ENCODE measurements around the gene RASA3. TPM values are rescaled to one million over a fixed set of nuclear protein-coding genes. Genes with fewer than 3 reads are reported as not detected.

Gene RASA3
- total and polyA plus RNA-seq, 2 of the 8 experiments (the other 6 are each of a cell fraction or from before 2014, with no cell fraction given): 7.5 to 21.9 TPM

- Histone ChIP-seq H3K27me3 (replicated peaks in 1 of 4; ENCODE audit: control insufficient read depth in 3 of 4, extremely low read depth in 1 of 4, insufficient read depth in 3 of 4, low read length in 3 of 4) (no peaks in the 10 kb centered on the region), H3K79me2 (ENCODE audit: control insufficient read depth in 1 of 2, insufficient read depth in 2 of 2, low read length in 2 of 2) (no peaks in the 10 kb centered on the region; a peak in 1 of 4 replicates), H3K9me3 (ENCODE audit: insufficient read depth in 2 of 2, low read depth in 1 of 2, low read length in 1 of 2) (no peaks in the 10 kb centered on the region; a peak in 1 of 4 replicates), H4K91ac (replicated peaks; ENCODE audit: insufficient read length, low read length) (no peak overlapping the region), H4K8ac (ENCODE audit: extremely low read depth, insufficient read depth, low read length) (no peak overlapping the region), H3K4me1 (replicated peaks in 1 of 4; ENCODE audit: control insufficient read depth in 3 of 4, insufficient read depth in 4 of 4, low read length in 3 of 4) (peaks cover 4 to 14% (median 13%) of the 10 kb centered on the region in 4 experiments), H3K36me3 (ENCODE audit: control insufficient read depth in 2 of 4, insufficient read depth in 4 of 4, low read length in 3 of 4) (no peaks in the 10 kb centered on the region), H2BK12ac (ENCODE audit: low read depth, low read length) (no peak overlapping the region), H2BK15ac (ENCODE audit: low read length) (no peak overlapping the region), H2AK5ac (ENCODE audit: low read depth, low read length) (no peak overlapping the region), H3K56ac (replicated peaks; ENCODE audit: insufficient read length, low read depth, low read length) (no peak overlapping the region), H2BK120ac (replicated peaks; ENCODE audit: low read depth, low read length) (no peak overlapping the region), H3K4ac (replicated peaks; ENCODE audit: insufficient read length, low read depth, low read length) (no peak overlapping the region), H3K18ac (ENCODE audit: extremely low read depth, low read length) (no peak overlapping the region), H3K27ac (ENCODE audit: low read depth, low read length) (no peak overlapping the region), H2BK20ac (ENCODE audit: low read length) (no peak overlapping the region), H2AFZ (ENCODE audit: low read length) (no peak overlapping the region), H3K23me2 (ENCODE audit: low read depth, low read length) (no peaks in the 10 kb centered on the region; the same call in 1 of the 2 replicates), H3K4me3 (ENCODE audit: extremely low read depth in 1 of 4, insufficient read depth in 2 of 4, low read depth in 3 of 4, low read length in 4 of 4) (no peak overlapping the region), H4K5ac (ENCODE audit: insufficient read length, low read depth, low read length) (no peak overlapping the region), H3K14ac (ENCODE audit: insufficient read length) (no peak overlapping the region), H3K4me2 (ENCODE audit: insufficient read depth in 1 of 2, low read depth in 2 of 2, low read length in 2 of 2) (no peak overlapping the region), H2BK5ac (ENCODE audit: low read depth, low read length) (no peak overlapping the region), H3K79me1 (ENCODE audit: low read depth, low read length) (peaks cover 8% of the 10 kb centered on the region; the same call in 1 of the 2 replicates), H3K23ac (ENCODE audit: insufficient read length) (no peak overlapping the region), H4K20me1 (replicated peaks in 1 of 2; ENCODE audit: control insufficient read depth in 1 of 2, insufficient read depth in 2 of 2, low read length in 2 of 2) (peaks cover 0 to 3% of the 10 kb centered on the region in 2 experiments), H3K9ac (replicated peaks in 1 of 4; ENCODE audit: extremely low read depth in 1 of 4, low read depth in 3 of 4, low read length in 3 of 4) (no peak overlapping the region)
- no peak for FAIRE-seq
- no peak for DNase-seq (ENCODE audit: low read depth in 1 of 2, low spot score in 2 of 2)
- WGBS, 2 experiments (ENCODE audit: extremely low coverage in 1 of 2, insufficient coverage in 1 of 2, insufficient read length in 1 of 2, insufficient replicate concordance in 2 of 2, low coverage in 1 of 2, low lambda C conversion rate in 2 of 2, missing lambda C conversion rate in 1 of 2): 95% methylated on average over 18 of the region's 20 CpGs; no CpG with 5 or more reads in 1 of the 2 experiments
- ChIA-PET POLR2A (ENCODE audit: partially characterized antibody) (no interaction called here), CTCF (ENCODE audit: partially characterized antibody) (interaction anchor here (0.7 kb wide), 1 partner anchor 11 kb away, joined by 3 read pairs; no protein-coding TSS in a partner anchor)
- no peak for TF ChIP-seq CHD1 (IDR thresholded peaks at IDR 0.05; ENCODE audit: low read depth, low read length)
- no peak for TF ChIP-seq SIX5 (IDR thresholded peaks at IDR 0.05; ENCODE audit: low read depth, low read length)
- no peak for TF ChIP-seq CBX8 (IDR thresholded peaks at IDR 0.05; ENCODE audit: borderline replicate concordance, low read depth, low read length)
- no peak for TF ChIP-seq TAF1 (IDR thresholded peaks at IDR 0.05; ENCODE audit: low read depth, low read length)
- no peak for TF ChIP-seq TAF7 (optimal IDR thresholded peaks at IDR 0.05; ENCODE audit: borderline replicate concordance, low read depth, low read length)
- no peak for TF ChIP-seq GTF2F1 (IDR thresholded peaks at IDR 0.05; ENCODE audit: borderline replicate concordance, low read depth, low read length)
- TF ChIP-seq TCF12 (IDR thresholded peaks at IDR 0.05; ENCODE audit: low read depth, low read length): no peak
These were observed 70.7 kb downstream of the RASA3 start for GRCh38 chr13:114061744-114062143.
